MCF 10A (cell line): ENCODE measurements around the gene DCDC1. TPM values are rescaled to one million over a fixed set of nuclear protein-coding genes. Genes with fewer than 3 reads are reported as not detected.
A peak's percentile ranks its signal among the peaks of the same experiment; 100 is the strongest.

ENCODE experiments used
- BruUV-seq: library from RNA; stranded (reverse); fragments of 400-500 nt; replicated peaks from 2 replicates; lab custom pipeline; 2021; lab: Mats Ljungman, UMichigan
- CTCF ChIA-PET: fragments of 300-600 bp; sonication (Branson Sonifier 250); formaldehyde crosslinking; extraction: SDS; loops from one replicate; lab custom pipeline; 2021; ENCODE audit warnings: antibody characterized with exemption, inconsistent platforms; lab: Yijun Ruan, JAX
- POLR2A ChIA-PET: fragments of 300-600, 350-650 bp; sonication (Branson Sonifier 250); formaldehyde crosslinking; extraction: SDS; loops from one replicate; lab custom pipeline; 2020; ENCODE audit warnings: antibody characterized with exemption, inconsistent platforms; lab: Yijun Ruan, JAX
- DNase-seq: peaks from one replicate; pipeline ENCODE4 v3.0.0-alpha.2; 2018; ENCODE audit not compliant: unreplicated experiment
- H3K27ac Mint-ChIP-seq: one replicate; pipeline ENCODE4 v1.8.0; 2022; ENCODE audit warnings: mild to moderate bottlenecking, low read depth, mixed read lengths; ENCODE audit not compliant: unreplicated experiment
- H3K27me3 Mint-ChIP-seq: one replicate; pipeline ENCODE4 v1.8.0; 2022; ENCODE audit warnings: mixed read lengths; ENCODE audit not compliant: insufficient read depth, unreplicated experiment
- H3K36me3 Mint-ChIP-seq: one replicate; pipeline ENCODE4 v1.8.0; 2022; ENCODE audit warnings: mild to moderate bottlenecking, moderate library complexity, mixed read lengths; ENCODE audit not compliant: insufficient read depth, unreplicated experiment
- H3K4me1 Mint-ChIP-seq: one replicate; pipeline ENCODE4 v1.8.0; 2022; ENCODE audit warnings: mixed read lengths; ENCODE audit not compliant: insufficient read depth, unreplicated experiment
- H3K4me3 Mint-ChIP-seq: one replicate; pipeline ENCODE4 v1.8.0; 2022; ENCODE audit warnings: mild to moderate bottlenecking, moderate library complexity, mixed read lengths; ENCODE audit not compliant: unreplicated experiment
- H3K9me3 Mint-ChIP-seq: one replicate; pipeline ENCODE4 v1.8.0; 2022; ENCODE audit warnings: mixed read lengths; ENCODE audit not compliant: unreplicated experiment
- CTCF ChIP-seq: fragments of 200-600 bp; IDR thresholded peaks from one replicate; pipeline ENCODE4 v1.8.0; 2022; ENCODE audit warnings: antibody characterized with exemption, mild to moderate bottlenecking; ENCODE audit not compliant: unreplicated experiment
- intact Hi-C: fragments of 100-400 bp; cut with micrococcal nuclease; formaldehyde crosslinking; loops from 2 replicates; pipeline ENCODE4 v1.14.1; 2022
- total RNA-seq: library from RNA; stranded (reverse); gene quantifications from 2 replicates; pipeline ENCODE4 v1.2.3, GENCODE V29; 2022

Gene DCDC1
- total RNA-seq, 1 experiment from 2014 or later, result 0.19 TPM

- Mint-ChIP-seq H3K27ac (no peak overlapping the region), H3K27me3 (no peaks in the 10 kb centered on the region), H3K4me3 (no peak overlapping the region), H3K4me1 (peaks cover 4% of the 10 kb centered on the region), H3K9me3 (no peaks in the 10 kb centered on the region), H3K36me3 (no peaks in the 10 kb centered on the region)
- intact Hi-C loops, result loop anchor here (1.0 to 10.0 kb wide), 4 partner anchors 126 to 273 kb away; partner anchors contain the start of genes DCDC1 and DNAJC24
- CTCF ChIA-PET, result interaction anchor here (0.6 to 4.6 kb wide), 20 partner anchors 11 to 1070 kb away, joined by 3 to 77 read pairs (median 4); no protein-coding TSS in a partner anchor
- TF ChIP-seq CTCF, result peak; percentile 43
- POLR2A ChIA-PET, result interaction anchor here (1.7 kb wide), 1 partner anchor 127 kb away, joined by 6 read pairs; no protein-coding TSS in a partner anchor
- BruUV-seq, result no TSS peak
- peak; percentile 19 for DNase-seq
Observed at GRCh38 chr11:31233425-31233824, 136.1 kb downstream of the DCDC1 start.

- H3K27me3 Mint-ChIP-seq, result no peaks in the 10 kb centered on the region
- no TSS peak for BruUV-seq
Observed at GRCh38 chr11:31231601-31232000, 137.9 kb downstream of the DCDC1 start.

GRCh38 chr11:31218847-31219246, 150.7 kb downstream of the DCDC1 start:
- peak; percentile 31 for DNase-seq
- H3K36me3 Mint-ChIP-seq, result peaks cover 7% of the 10 kb centered on the region
- H3K27ac Mint-ChIP-seq, result no peak overlapping the region
- TF ChIP-seq CTCF, result no peak
- no peak overlapping the region for H3K4me3 Mint-ChIP-seq
- ChIA-PET POLR2A (interaction anchor here (0.5 to 2.0 kb wide), 10 partner anchors 8 to 730 kb away, joined by 3 to 7 read pairs (median 4); no protein-coding TSS in a partner anchor), CTCF (interaction anchor here (0.6 to 1.8 kb wide), 14 partner anchors 14 to 1746 kb away, joined by 3 to 7 read pairs (median 4); no protein-coding TSS in a partner anchor)
- no peaks in the 10 kb centered on the region for H3K27me3 Mint-ChIP-seq
- intact Hi-C loops, result no loop called here
- no TSS peak for BruUV-seq
- no peaks in the 10 kb centered on the region for H3K9me3 Mint-ChIP-seq
- H3K4me1 Mint-ChIP-seq, result peaks cover 7% of the 10 kb centered on the region

More at GRCh38 chr11:31231601-31232000, 137.9 kb downstream of the DCDC1 start:
- Mint-ChIP-seq H3K36me3 (no peaks in the 10 kb centered on the region), H3K9me3 (peaks cover 7% of the 10 kb centered on the region), H3K27ac (no peak overlapping the region), H3K4me3 (no peak overlapping the region), H3K4me1 (no peaks in the 10 kb centered on the region)
- POLR2A ChIA-PET, result interaction anchor here (0.6 kb wide), 1 partner anchor 170 kb away, joined by 6 read pairs; no protein-coding TSS in a partner anchor
- TF ChIP-seq CTCF, result no peak
- DNase-seq, result no peak
- intact Hi-C loops, result loop anchor here (10.0 kb wide), 2 partner anchors 133 to 253 kb away; partner anchors contain the start of genes DCDC1 and DNAJC24
- CTCF ChIA-PET, result interaction anchor here (0.6 to 4.6 kb wide), 3 partner anchors 124 to 772 kb away, joined by 3 to 77 read pairs (median 3); no protein-coding TSS in a partner anchor

GRCh38 chr11:31214372-31214771, 155.2 kb downstream of the DCDC1 start:
- ChIA-PET CTCF (no interaction called here), POLR2A (no interaction called here)
- no peak for TF ChIP-seq CTCF
- DNase-seq, result no peak
- H3K27me3 Mint-ChIP-seq, result no peaks in the 10 kb centered on the region
- peaks cover 7% of the 10 kb centered on the region for H3K4me1 Mint-ChIP-seq
- intact Hi-C loops, result no loop called here
- no peak overlapping the region for H3K27ac Mint-ChIP-seq
- H3K9me3 Mint-ChIP-seq, result no peaks in the 10 kb centered on the region
- H3K4me3 Mint-ChIP-seq, result no peak overlapping the region
- peaks cover 7% of the 10 kb centered on the region for H3K36me3 Mint-ChIP-seq
- no TSS peak for BruUV-seq
